H1 (cell line): ENCODE data around the gene ZNF526. TPM values are rescaled to one million over a fixed set of nuclear protein-coding genes. Genes with fewer than 3 reads are reported as not detected.

Source experiments
- CTCF ChIA-PET: fragments of 300-600 bp; sonication (Branson Sonifier 250); formaldehyde crosslinking; loops from one replicate; lab custom pipeline; 2021; ENCODE audit not compliant: partially characterized antibody; lab: Charles Lee
- POLR2A ChIA-PET: fragments of 300-600 bp; sonication (Branson Sonifier 250); formaldehyde crosslinking; loops from one replicate; lab custom pipeline; 2021; ENCODE audit warnings: inconsistent platforms; ENCODE audit not compliant: partially characterized antibody; lab: Charles Lee
- DNase-seq, 2 experiments: peaks; one replicate each; pipeline versions ENCODE4 v3.0.0 to v3.0.0-alpha.2; 2010 to 2022; ENCODE audit warnings: low spot score in 2 of 2, low read depth in 1 of 2, mixed read lengths in 1 of 2
- FAIRE-seq: peaks from 2 replicates; lab custom pipeline; 2011; peaks lifted over from hg19 to GRCh38; lab: Jason Lieb, UNC
- H2AFZ ChIP-seq: 2 replicates; pipeline ENCODE4 v1.8.1; 2012; ENCODE audit warnings: low read length, inconsistent platforms
- H2AK5ac ChIP-seq: 2 replicates; pipeline ENCODE4 v1.6.1; 2013; ENCODE audit warnings: low read depth, low read length
- H2BK120ac ChIP-seq: replicated peaks from 2 replicates; pipeline ENCODE3; 2013; ENCODE audit warnings: low read depth, low read length, inconsistent platforms
- H2BK12ac ChIP-seq: 2 replicates; pipeline ENCODE4 v1.6.1; 2013; ENCODE audit warnings: low read depth, low read length
- H2BK15ac ChIP-seq: 2 replicates; pipeline ENCODE4 v1.6.1; 2013; ENCODE audit warnings: low read length
- H2BK20ac ChIP-seq: 2 replicates; pipeline ENCODE4 v1.6.1; 2013; ENCODE audit warnings: low read length
- H2BK5ac ChIP-seq: 2 replicates; pipeline ENCODE4 v1.6.1; 2013; ENCODE audit warnings: low read depth, low read length
- H3K14ac ChIP-seq: 2 replicates; pipeline ENCODE4 v1.6.1; 2013; ENCODE audit warnings: inconsistent platforms; ENCODE audit not compliant: insufficient read length
- H3K18ac ChIP-seq: 2 replicates; pipeline ENCODE4 v1.6.1; 2013; ENCODE audit warnings: low read length; ENCODE audit errors: extremely low read depth
- H3K23ac ChIP-seq: 2 replicates; pipeline ENCODE4 v1.6.1; 2013; ENCODE audit warnings: inconsistent platforms; ENCODE audit not compliant: insufficient read length
- H3K23me2 ChIP-seq: 2 replicates; pipeline ENCODE4 v1.6.1; 2013; ENCODE audit warnings: low read depth, low read length
- H3K27ac ChIP-seq: 2 replicates; pipeline ENCODE4 v1.6.1; 2011; ENCODE audit warnings: low read depth, low read length, inconsistent platforms
- H3K27me3 ChIP-seq, 4 experiments: replicated peaks in 1 of 4; 1 replicate in 1 of 4; 2 replicates in 3 of 4; pipeline versions ENCODE4 v1.6.1 to v1.8.1; 2011 to 2013; ENCODE audit warnings: low read length in 3 of 4, mild to moderate bottlenecking in 3 of 4, inconsistent platforms in 2 of 4, mixed read lengths in 2 of 4, moderate library complexity in 1 of 4; ENCODE audit not compliant: control insufficient read depth in 3 of 4, insufficient read depth in 3 of 4; ENCODE audit errors: extremely low read depth in 1 of 4
- H3K36me3 ChIP-seq, 4 experiments: 2 replicates each; pipeline versions ENCODE4 v1.6.1 to v1.8.1; 2011 to 2013; ENCODE audit warnings: mild to moderate bottlenecking in 4 of 4, low read length in 3 of 4, moderate library complexity in 2 of 4, control low read depth in 1 of 4, inconsistent platforms in 1 of 4; ENCODE audit not compliant: insufficient read depth in 4 of 4, control insufficient read depth in 2 of 4
- H3K4ac ChIP-seq: replicated peaks from 2 replicates; pipeline ENCODE3; 2013; ENCODE audit warnings: low read length, low read depth, mixed read lengths, inconsistent platforms; ENCODE audit not compliant: insufficient read length
- H3K4me1 ChIP-seq, 4 experiments: replicated peaks in 1 of 4; 1 replicate in 1 of 4; 2 replicates in 3 of 4; pipeline versions ENCODE4 v1.6.1 to v1.8.1; 2011 to 2013; ENCODE audit warnings: low read length in 3 of 4, inconsistent platforms in 2 of 4, mixed read lengths in 1 of 4; ENCODE audit not compliant: insufficient read depth in 4 of 4, control insufficient read depth in 3 of 4
- H3K4me2 ChIP-seq, 2 experiments: 2 replicates each; pipeline versions ENCODE4 v1.6.1 to v1.8.1; 2011 to 2013; ENCODE audit warnings: low read depth in 2 of 2, low read length in 2 of 2, control low read depth in 1 of 2, inconsistent platforms in 1 of 2, mild to moderate bottlenecking in 1 of 2; ENCODE audit not compliant: insufficient read depth in 1 of 2
- H3K4me3 ChIP-seq, 4 experiments: fragments of 200-600, 300-600 bp in 1 of 4; sonication (generic), shearing (Covaris generic), sonication (Bioruptor Twin) in 1 of 4; 2 replicates each; pipeline versions ENCODE4 v1.5.1 to v1.8.1; 2011 to 2016; ENCODE audit warnings: low read length in 4 of 4, low read depth in 3 of 4, control low read depth in 2 of 4, inconsistent platforms in 2 of 4, mild to moderate bottlenecking in 2 of 4, mixed read lengths in 1 of 4, moderate library complexity in 1 of 4; ENCODE audit not compliant: insufficient read depth in 2 of 4; ENCODE audit errors: extremely low read depth in 1 of 4
- H3K56ac ChIP-seq: replicated peaks from 2 replicates; pipeline ENCODE3; 2013; ENCODE audit warnings: low read depth, mild to moderate bottlenecking, mixed read lengths, low read length, inconsistent platforms; ENCODE audit not compliant: insufficient read length
- H3K79me1 ChIP-seq: 2 replicates; pipeline ENCODE4 v1.6.1; 2013; ENCODE audit warnings: low read depth, low read length, control low read depth
- H3K79me2 ChIP-seq, 2 experiments: 2 replicates each; pipeline versions ENCODE4 v1.6.1 to v1.8.1; 2012 to 2013; ENCODE audit warnings: low read length in 2 of 2, mild to moderate bottlenecking in 2 of 2, inconsistent platforms in 1 of 2; ENCODE audit not compliant: insufficient read depth in 2 of 2, control insufficient read depth in 1 of 2
- H3K9ac ChIP-seq, 4 experiments: replicated peaks in 1 of 4; 1 replicate in 1 of 4; 2 replicates in 3 of 4; pipeline versions ENCODE4 v1.6.1 to v1.8.1; 2011 to 2013; ENCODE audit warnings: low read depth in 3 of 4, low read length in 3 of 4, control low read depth in 2 of 4, mild to moderate bottlenecking in 2 of 4, moderate library complexity in 2 of 4, inconsistent platforms in 1 of 4; ENCODE audit errors: extremely low read depth in 1 of 4
- H3K9me3 ChIP-seq, 2 experiments: 2 replicates each; pipeline versions ENCODE4 v1.6.1 to v1.8.1; 2012 to 2013; ENCODE audit warnings: mild to moderate bottlenecking in 2 of 2, moderate library complexity in 2 of 2, control low read depth in 1 of 2, inconsistent platforms in 1 of 2, low read depth in 1 of 2, low read length in 1 of 2, mixed read lengths in 1 of 2; ENCODE audit not compliant: insufficient read depth in 2 of 2
- H4K20me1 ChIP-seq, 2 experiments: replicated peaks in 1 of 2; 2 replicates each; pipeline versions ENCODE3 to v1.8.1; 2011 to 2013; ENCODE audit warnings: inconsistent platforms in 2 of 2, low read length in 2 of 2, mild to moderate bottlenecking in 1 of 2; ENCODE audit not compliant: insufficient read depth in 2 of 2, control insufficient read depth in 1 of 2
- H4K5ac ChIP-seq: 2 replicates; pipeline ENCODE4 v1.6.1; 2013; ENCODE audit warnings: low read length, low read depth, mixed read lengths, inconsistent platforms; ENCODE audit not compliant: insufficient read length
- H4K8ac ChIP-seq: 2 replicates; pipeline ENCODE4 v1.8.0; 2013; ENCODE audit warnings: mild to moderate bottlenecking, moderate library complexity, low read length, inconsistent platforms; ENCODE audit not compliant: insufficient read depth; ENCODE audit errors: extremely low read depth
- H4K91ac ChIP-seq: replicated peaks from 2 replicates; pipeline ENCODE3; 2013; ENCODE audit warnings: low read length, mixed read lengths, inconsistent platforms; ENCODE audit not compliant: insufficient read length
- PHF8 ChIP-seq: fragments of 200-600 bp; sonication (generic); conservative IDR thresholded peaks from 2 replicates; pipeline ENCODE4 v1.7.1; 2012; ENCODE audit warnings: low read depth, mild to moderate bottlenecking, inconsistent platforms, low read length, moderate library complexity
- WGBS, 2 experiments: shearing (Covaris generic) in 1 of 2; methylation state at CpG; one replicate each; pipeline versions ENCODE4 v1.1.6 to v1.1.7; 2013 to 2015; ENCODE audit warnings: low lambda C conversion rate in 2 of 2, mixed read lengths in 2 of 2, inconsistent platforms in 1 of 2, low coverage in 1 of 2, missing lambda C conversion rate in 1 of 2; ENCODE audit not compliant: insufficient replicate concordance in 2 of 2, insufficient coverage in 1 of 2, insufficient read length in 1 of 2; ENCODE audit errors: extremely low coverage in 1 of 2, missing lambda C conversion rate in 1 of 2; 5-methylcytosine and 5-hydroxymethylcytosine counted together
- polyA plus RNA-seq, 7 experiments: library from polyadenylated mRNA; depleted of rRNA in 3 of 7; stranded (reverse) in 5 of 7; unstranded in 2 of 7; fragments of >200 nt in 5 of 7; fragments of 200-250 nt in 2 of 7; gene quantifications; 1 replicate in 5 of 7; 2 replicates in 1 of 7; 4 replicates in 1 of 7; pipeline versions ENCODE4 v1.2.1 to v1.2.3, GENCODE V29; 2011 to 2013; ENCODE audit warnings: missing spikeins in 2 of 7, mixed read lengths in 2 of 7
- total RNA-seq: library from RNA; stranded (reverse); fragmentation: NEBNext Ultra II Directional; extraction: Animal tissue kit (Norgen Biotek cat#: 25700); gene quantifications from 2 replicates; pipeline ENCODE4 v1.2.1, GENCODE V29; 2021

ZNF526 gene
- total and polyA plus RNA-seq, 2 of the 8 experiments (the other 6 are each of a cell fraction or from before 2014, with no cell fraction given) = 8.4 to 14.1 TPM

GRCh38 chr19:42173695-42174094 is 46.4 kb upstream of the ZNF526 start:
- Histone ChIP-seq H2BK15ac (peak overlapping the region; percentile 23; the same call in 1 of the 2 replicates), H3K27me3 (peaks cover 29 to 49% (median 39%) of the 10 kb centered on the region in 4 experiments), H2AFZ (no peak overlapping the region), H3K79me1 (no peaks in the 10 kb centered on the region), H3K23ac (no peak overlapping the region), H3K23me2 (peaks cover 9% of the 10 kb centered on the region; the same call in 1 of the 2 replicates), H3K9me3 (no peaks in the 10 kb centered on the region), H4K5ac (no peak overlapping the region), H3K14ac (no peak overlapping the region), H3K27ac (no peak overlapping the region)
- DNase-seq = no peak
- no peak for TF ChIP-seq PHF8
- TF ChIP-seq, all 59 proteins: peak for 0
- H4K8ac ChIP-seq = no peak overlapping the region
- no peak overlapping the region for H3K18ac ChIP-seq
- H2BK12ac ChIP-seq = no peak overlapping the region
- no peak overlapping the region for H3K9ac ChIP-seq
- H3K36me3 ChIP-seq = no peaks in the 10 kb centered on the region
- peaks cover 4% of the 10 kb centered on the region in 2 experiments for H4K20me1 ChIP-seq
- H2BK120ac ChIP-seq = no peak overlapping the region
- POLR2A ChIA-PET = no interaction called here
- no peak overlapping the region for H2BK5ac ChIP-seq
- H3K79me2 ChIP-seq = no peaks in the 10 kb centered on the region
- no peak overlapping the region for H3K4me2 ChIP-seq
- no peak overlapping the region for H3K56ac ChIP-seq
- no peak overlapping the region for H4K91ac ChIP-seq
- no peak overlapping the region for H2BK20ac ChIP-seq
- H2AK5ac ChIP-seq = no peak overlapping the region
- FAIRE-seq = no peak
- no peak overlapping the region for H3K4ac ChIP-seq
- H3K4me3 ChIP-seq = no peak overlapping the region
- peaks cover 0 to 7% (median 3%) of the 10 kb centered on the region in 4 experiments; a peak in 4 of 7 replicates for H3K4me1 ChIP-seq
- 84% methylated on average over 5 of the region's 5 CpGs; no CpG with 5 or more reads in 1 of the 2 experiments for WGBS, 2 experiments
- CTCF ChIA-PET = interaction anchor here (1.5 to 3.8 kb wide), 2 partner anchors 8 to 14 kb away, joined by 4 to 17 read pairs; no protein-coding TSS in a partner anchor
